Colonic mucosa (tissue), 4 donors: ENCODE data around the gene SNRNP48. TPM values are rescaled to one million over a fixed set of nuclear protein-coding genes. Genes with fewer than 3 reads are reported as not detected.

Experiments
- DNase-seq: peaks from one replicate; pipeline ENCODE4 v3.0.0-alpha.2; 2020
- H3K27ac ChIP-seq: fragments of 200-600 bp; one replicate; pipeline ENCODE4 v1.8.0; 2021
- H3K27me3 ChIP-seq: fragments of 200-600 bp; one replicate; pipeline ENCODE4 v1.8.0; 2021
- H3K36me3 ChIP-seq: fragments of 200-600 bp; one replicate; pipeline ENCODE4 v1.8.0; 2021
- H3K4me1 ChIP-seq: fragments of 200-600 bp; one replicate; pipeline ENCODE4 v1.8.0; 2021; ENCODE audit warnings: mild to moderate bottlenecking
- H3K4me3 ChIP-seq: fragments of 200-600 bp; one replicate; pipeline ENCODE4 v1.8.0; 2021
- H3K9ac ChIP-seq, 2 donors: one replicate each; pipeline ENCODE4 v1.7.0; 2013; ENCODE audit warnings: control low read depth in 2 of 2, low read depth in 2 of 2, low read length in 2 of 2
- H3K9me3 ChIP-seq: fragments of 200-600 bp; one replicate; pipeline ENCODE4 v1.8.0; 2021
- CTCF ChIP-seq: fragments of 200-600 bp; IDR thresholded peaks from one replicate; pipeline ENCODE4 v1.8.0; 2022; ENCODE audit warnings: antibody characterized with exemption, mild to moderate bottlenecking
- intact Hi-C: fragments of 100-400 bp; cut with DNase I; formaldehyde crosslinking; loops from one replicate; pipeline ENCODE4 v1.14.1; 2022
- total RNA-seq, 2 donors: library from RNA; stranded (reverse); fragmentation: NEBNext Ultra II Directional in 1 of 2; extraction: Animal tissue kit (Norgen Biotek cat#: 25700) in 1 of 2; gene quantifications; one replicate each; pipeline ENCODE4 v1.2.1, GENCODE V29; 2021
- donor health status: healthy.
- donor health status: DM: no; HTN: no; CAD: no.
- donor health status: DM: no; HTN: no; CAD: no.

Gene SNRNP48
- total RNA-seq, 2 donors from 2014 or later = 13.8 to 14.6 TPM

GRCh38 chr6:7636151-7636550, 46.2 kb downstream of the SNRNP48 start:
- TF ChIP-seq CTCF = no peak
- no peaks in the 10 kb centered on the region for H3K27me3 ChIP-seq
- H3K9me3 ChIP-seq = no peaks in the 10 kb centered on the region
- no peak for DNase-seq
- no peak overlapping the region for H3K27ac ChIP-seq
- no peak overlapping the region for H3K4me3 ChIP-seq
- no peaks in the 10 kb centered on the region for H3K4me1 ChIP-seq
- H3K36me3 ChIP-seq = no peaks in the 10 kb centered on the region
- intact Hi-C loops = no loop called here
- H3K9ac ChIP-seq = no peak overlapping the region

- no peak for TF ChIP-seq CTCF
- Histone ChIP-seq H3K27me3 (no peaks in the 10 kb centered on the region), H3K27ac (no peak overlapping the region), H3K9ac (no peak overlapping the region), H3K36me3 (no peaks in the 10 kb centered on the region), H3K4me1 (no peaks in the 10 kb centered on the region), H3K9me3 (no peaks in the 10 kb centered on the region), H3K4me3 (no peak overlapping the region)
- DNase-seq = no peak
- intact Hi-C loops = no loop called here
These were observed 47.5 kb downstream of the SNRNP48 start for GRCh38 chr6:7637533-7637932.

- Histone ChIP-seq H3K9ac (no peak overlapping the region), H3K4me1 (no peaks in the 10 kb centered on the region), H3K36me3 (no peaks in the 10 kb centered on the region), H3K4me3 (no peak overlapping the region), H3K27ac (no peak overlapping the region), H3K9me3 (no peaks in the 10 kb centered on the region), H3K27me3 (no peaks in the 10 kb centered on the region)
- DNase-seq = no peak
- intact Hi-C loops = no loop called here
- no peak for TF ChIP-seq CTCF
These were observed 49.4 kb downstream of the SNRNP48 start for GRCh38 chr6:7639427-7639826.

- Histone ChIP-seq H3K9me3 (no peaks in the 10 kb centered on the region), H3K4me1 (no peaks in the 10 kb centered on the region), H3K27me3 (no peaks in the 10 kb centered on the region), H3K4me3 (no peak overlapping the region), H3K9ac (no peak overlapping the region), H3K36me3 (no peaks in the 10 kb centered on the region), H3K27ac (no peak overlapping the region)
- no peak for DNase-seq
- intact Hi-C loops = no loop called here
- TF ChIP-seq CTCF = no peak
These were observed 50.0 kb downstream of the SNRNP48 start for GRCh38 chr6:7640016-7640415.

- Histone ChIP-seq H3K4me1 (no peaks in the 10 kb centered on the region), H3K27ac (no peak overlapping the region), H3K9ac (no peak overlapping the region), H3K36me3 (no peaks in the 10 kb centered on the region), H3K27me3 (no peaks in the 10 kb centered on the region), H3K4me3 (no peak overlapping the region), H3K9me3 (no peaks in the 10 kb centered on the region)
- TF ChIP-seq CTCF = no peak
- intact Hi-C loops = no loop called here
- no peak for DNase-seq
These were observed 50.9 kb downstream of the SNRNP48 start for GRCh38 chr6:7640607-7641577.
